AML-193 (cell line): ENCODE results near the gene MAN2A2.
A peak's percentile ranks its signal among the peaks of the same experiment; 100 is the strongest.

Experiments used
- DNase-seq, 2 experiments: peaks; one replicate each; lab custom pipeline; 2025; lab: John Stamatoyannopoulos, UW

MAN2A2 gene

DNA sequence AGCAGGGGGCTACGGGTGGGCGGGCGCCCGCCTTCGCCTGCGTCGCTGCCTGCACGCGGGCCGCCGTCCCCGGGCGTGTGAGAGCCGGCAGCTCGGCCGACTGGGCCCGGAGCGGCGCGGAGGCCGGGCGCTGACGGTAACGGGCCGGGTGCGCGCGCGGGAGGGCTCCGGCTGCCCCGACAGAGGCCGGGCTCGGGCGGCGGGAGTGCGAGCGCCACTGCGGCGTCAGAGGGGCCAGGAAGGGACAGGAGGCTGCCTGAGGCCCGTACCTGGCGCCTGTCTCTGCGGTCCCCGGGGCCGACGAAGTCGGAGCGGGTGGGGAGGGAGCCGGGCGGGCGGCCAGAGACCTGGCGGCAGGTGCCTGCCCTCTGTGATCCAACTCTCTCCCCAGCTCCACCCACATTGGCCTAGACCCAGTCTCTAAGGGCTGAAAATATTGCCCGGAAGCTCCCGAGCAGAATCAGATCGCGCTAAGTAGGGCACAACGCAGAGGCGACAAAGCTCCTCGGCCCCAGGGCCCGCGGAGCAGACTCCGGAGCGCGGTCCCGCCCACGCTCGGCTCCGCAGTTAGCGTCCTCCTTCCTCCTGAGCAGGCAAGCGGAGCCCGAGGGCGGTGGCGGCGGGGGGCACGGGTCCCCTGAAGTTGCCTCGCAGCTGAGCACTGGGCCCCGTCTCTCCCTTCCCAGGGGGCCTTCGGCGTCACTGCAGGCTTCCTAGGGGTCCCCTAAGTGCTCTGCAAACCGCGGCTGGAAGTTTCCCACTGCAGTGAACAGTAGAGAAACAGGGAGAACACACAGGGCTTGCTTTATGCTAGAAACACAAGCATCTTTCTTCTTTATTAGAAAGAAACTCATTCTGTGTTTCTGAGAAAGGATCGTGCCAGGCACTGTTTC is at the start of gene MAN2A2:
Gene MAN2A2 (plus strand): TSS at position 463 of the 893 bp plus-strand sequence. CDS start 906 bp downstream, outside the sequence.
- DNase-seq = peak; percentile 35 to 51

GRCh38 chr15:90855139-90855538 is 48.0 kb upstream of the MAN2A2 start:
- no peak for DNase-seq

- DNase-seq = no peak
Observed at GRCh38 chr15:90857337-90857736, 45.8 kb upstream of the MAN2A2 start.

DNA sequence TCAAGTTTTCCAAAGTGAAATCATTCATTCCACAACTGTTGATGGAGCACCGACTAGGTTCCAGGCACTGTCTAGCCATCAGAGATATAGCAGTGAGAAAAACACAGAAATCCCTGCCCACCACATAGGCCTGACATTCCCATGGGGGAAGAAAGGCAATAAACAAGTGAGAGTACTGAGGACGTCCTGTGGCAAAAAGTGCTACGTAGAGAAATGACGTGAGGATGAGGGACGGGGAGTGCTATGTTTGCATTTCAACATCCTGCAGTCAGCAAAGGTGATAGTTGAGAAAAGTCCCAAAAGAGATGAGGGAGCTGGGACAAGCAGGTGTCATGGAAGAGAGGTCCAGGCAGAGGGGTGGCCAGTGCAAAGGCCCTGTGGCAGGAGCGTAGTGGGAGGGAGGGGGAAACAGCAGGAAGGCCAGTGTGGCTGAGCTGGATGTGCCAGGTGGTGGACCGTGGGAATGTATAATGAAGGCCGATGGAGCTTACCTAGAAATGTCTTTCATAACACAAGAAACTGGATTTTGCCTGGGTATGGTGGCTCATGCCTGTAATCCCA is 45.1 kb upstream of the MAN2A2 start:
- no peak for DNase-seq

DNA sequence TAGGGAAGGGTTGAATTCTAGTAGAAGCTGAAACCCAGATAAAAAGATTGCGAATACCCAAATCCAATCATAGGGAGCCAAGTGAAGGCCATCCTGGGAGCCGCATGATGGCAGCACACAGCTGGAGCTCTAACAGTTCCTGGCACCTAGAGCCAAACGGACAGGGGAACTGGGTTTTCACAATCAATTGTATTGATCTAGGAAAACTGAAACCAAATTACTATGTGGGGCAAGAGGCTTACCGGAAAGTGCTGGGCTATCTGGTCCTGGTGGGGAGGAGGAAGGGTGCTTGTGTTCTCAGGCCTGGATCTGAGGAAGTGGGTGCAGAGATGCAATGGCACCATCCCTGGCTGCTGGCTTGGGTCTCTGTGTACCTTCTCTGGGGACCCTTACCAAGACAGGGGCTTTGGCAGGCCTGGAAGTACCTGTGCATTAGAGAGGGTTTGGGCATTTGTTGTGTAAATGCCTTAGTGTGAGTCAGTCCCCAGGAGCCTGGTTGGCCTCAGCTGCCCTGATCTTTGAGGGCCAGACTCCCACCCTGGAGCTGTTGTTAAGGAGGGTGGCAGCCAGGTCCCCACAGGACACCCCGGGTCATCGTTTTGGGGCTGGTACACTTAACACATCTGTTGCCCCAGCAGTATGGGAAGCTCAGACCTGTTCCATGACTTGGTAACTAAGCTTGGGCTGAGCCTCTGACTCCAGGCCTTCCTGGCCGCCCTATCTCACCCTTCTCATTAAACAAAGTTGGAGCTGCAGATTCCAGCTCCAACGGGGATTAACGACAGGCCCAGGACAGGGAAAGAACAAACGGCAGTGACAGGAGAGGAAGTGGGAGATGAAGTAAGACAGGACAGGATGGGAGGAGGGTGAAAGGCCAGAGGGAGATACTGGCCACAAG is 43.6 kb upstream of the MAN2A2 start:
- DNase-seq = peak in 1 of 2 experiments; percentile 7

GRCh38 chr15:90860450-90860849 is 42.7 kb upstream of the MAN2A2 start:
- no peak for DNase-seq

DNA sequence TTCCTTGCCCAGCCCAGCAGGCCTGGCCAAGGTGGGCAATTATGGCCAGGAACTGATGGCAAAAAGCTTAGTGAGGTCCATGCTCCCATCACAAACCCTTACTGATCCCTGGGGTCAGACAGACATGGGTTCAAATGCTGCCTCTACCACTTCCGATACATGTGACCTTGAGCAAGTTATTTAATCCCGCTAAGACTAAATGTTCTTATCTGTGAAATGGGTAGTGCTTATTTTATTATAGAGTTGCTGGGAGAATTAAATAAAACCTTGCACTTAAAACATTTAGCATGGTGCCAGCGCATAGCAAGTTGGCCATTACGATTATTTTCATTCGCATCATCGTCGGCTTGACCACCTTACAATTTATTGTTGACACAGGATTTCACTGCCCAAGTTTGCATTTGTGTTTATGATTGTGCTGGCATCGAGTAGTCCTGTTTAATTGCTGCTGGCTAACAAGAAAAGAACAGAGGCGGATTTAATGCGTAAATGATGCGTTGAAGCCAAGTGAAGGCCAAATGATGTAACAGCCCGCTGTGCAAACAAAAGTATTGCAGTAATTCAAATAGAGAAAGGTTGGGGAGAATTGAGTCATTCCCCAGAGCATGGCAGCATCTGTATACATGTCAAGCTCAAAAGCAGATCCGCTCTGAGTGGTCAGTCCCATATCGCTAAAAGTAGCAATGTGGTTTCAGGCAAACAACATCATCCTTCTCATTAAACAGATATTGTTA is 42.0 kb upstream of the MAN2A2 start:
- no peak for DNase-seq

- no peak for DNase-seq
Observed at GRCh38 chr15:90862487-90862886, 40.6 kb upstream of the MAN2A2 start.

GRCh38 chr15:90862964-90863778 is 39.9 kb upstream of the MAN2A2 start:
- peak; percentile 95 to 97 for DNase-seq

- no peak for DNase-seq
Observed at GRCh38 chr15:90863987-90864386, 39.1 kb upstream of the MAN2A2 start.

GRCh38 chr15:90864507-90864906 is 38.6 kb upstream of the MAN2A2 start:
- no peak for DNase-seq

DNA sequence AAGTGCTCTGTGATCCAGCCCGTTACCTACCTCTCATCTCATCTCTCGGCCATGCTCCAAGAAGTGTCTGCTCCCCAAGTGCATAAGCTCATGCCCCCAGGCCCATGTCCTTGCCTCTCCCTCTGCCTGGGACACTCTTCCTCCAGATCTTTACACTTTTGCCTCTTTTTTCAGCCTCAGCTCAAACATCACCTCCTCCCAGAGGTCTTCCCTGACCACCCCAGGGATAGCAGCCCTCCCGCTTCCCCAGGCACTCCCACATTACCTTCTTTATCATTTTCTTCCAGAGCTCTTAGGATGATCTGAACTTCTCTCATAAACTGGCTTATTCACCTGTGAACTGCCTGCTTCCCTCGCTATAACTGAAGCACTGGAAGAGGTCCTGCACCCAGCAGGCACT is 37.4 kb upstream of the MAN2A2 start:
- no peak for DNase-seq

GRCh38 chr15:90866161-90866715 is 36.9 kb upstream of the MAN2A2 start:
- no peak for DNase-seq

DNA sequence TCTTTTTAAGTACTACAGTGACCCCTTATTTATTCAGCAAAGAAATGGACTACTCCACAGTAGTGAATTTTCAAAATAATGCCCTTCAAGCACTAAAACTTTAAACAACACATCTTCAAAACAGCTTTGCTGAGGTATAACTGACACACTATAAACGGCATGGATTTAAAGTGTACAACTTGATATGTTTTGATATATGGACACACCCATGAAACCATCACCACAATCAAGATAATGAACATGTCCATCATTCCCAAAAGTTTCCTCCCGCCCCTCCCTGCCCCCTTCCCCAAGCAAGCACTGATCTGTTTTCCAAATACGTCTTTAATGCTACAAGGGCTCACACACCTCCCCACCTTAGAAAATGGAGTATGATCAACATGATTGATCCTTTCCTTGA is 36.3 kb upstream of the MAN2A2 start:
- no peak for DNase-seq

DNA sequence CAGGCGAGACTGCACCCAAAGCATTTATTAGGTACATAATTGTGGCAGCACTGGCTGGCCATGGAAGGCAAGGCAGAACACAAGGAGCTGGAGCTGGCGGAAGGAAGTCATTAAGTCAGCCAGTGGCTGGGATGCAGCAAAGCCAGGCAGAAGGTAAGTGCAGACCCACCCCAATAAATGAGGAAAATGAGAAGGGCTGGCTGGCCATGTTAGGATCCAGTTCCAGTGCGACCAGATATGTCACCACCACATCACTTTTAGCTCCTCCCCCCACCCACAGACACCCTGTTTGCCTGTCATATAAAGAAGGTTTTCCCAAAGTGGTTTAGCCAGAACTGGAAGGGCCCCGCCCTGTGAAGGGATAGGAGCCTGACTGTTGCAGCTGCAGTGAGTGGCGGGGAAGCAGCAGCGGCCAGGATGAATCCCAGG is 34.8 kb upstream of the MAN2A2 start, which contains the start of gene FURIN:
Gene FURIN (plus strand): TSS at position 328 of the 429 bp plus-strand sequence. CDS start 7,153 bp downstream, outside the sequence.
- DNase-seq = no peak

GRCh38 chr15:90869140-90869541 is 34.0 kb upstream of the MAN2A2 start:
- DNase-seq = no peak

DNA sequence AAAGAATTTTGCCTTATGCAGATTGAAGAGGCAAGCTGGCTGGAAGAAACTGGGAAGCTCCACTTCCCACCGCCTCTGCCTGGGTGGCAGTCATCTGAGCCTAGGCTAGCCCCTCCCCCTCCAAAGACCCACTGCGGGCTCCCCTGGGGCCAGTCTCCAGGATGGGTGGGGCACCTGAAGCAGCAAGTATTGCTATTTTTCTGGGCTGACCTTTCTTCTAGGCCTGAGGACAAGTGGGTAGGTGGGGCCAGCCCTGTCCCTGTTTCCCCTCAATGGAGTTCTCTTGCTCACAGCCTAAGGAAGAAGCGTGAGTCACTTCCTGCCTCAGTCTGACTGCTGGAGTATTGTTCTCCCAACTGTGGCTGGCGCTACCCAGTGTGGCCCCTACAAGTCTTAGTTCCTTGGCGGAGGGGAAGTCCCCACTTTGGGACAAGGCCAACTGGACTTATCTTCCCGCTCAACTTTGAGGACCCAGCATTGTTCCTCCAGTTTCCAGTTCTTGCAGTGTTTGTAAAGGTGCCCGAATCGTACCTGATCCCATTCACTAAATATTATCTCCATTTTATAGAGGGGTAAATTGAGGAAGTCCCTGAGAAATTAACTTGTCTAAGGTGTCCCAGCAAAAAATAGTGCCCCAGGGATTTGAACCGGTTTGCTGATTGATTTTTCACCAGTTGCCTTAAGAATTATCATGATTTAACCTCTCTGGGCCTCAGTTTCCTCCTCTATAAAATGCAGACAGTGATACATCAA is 33.3 kb upstream of the MAN2A2 start:
- peak; percentile 45 to 53 for DNase-seq

DNA sequence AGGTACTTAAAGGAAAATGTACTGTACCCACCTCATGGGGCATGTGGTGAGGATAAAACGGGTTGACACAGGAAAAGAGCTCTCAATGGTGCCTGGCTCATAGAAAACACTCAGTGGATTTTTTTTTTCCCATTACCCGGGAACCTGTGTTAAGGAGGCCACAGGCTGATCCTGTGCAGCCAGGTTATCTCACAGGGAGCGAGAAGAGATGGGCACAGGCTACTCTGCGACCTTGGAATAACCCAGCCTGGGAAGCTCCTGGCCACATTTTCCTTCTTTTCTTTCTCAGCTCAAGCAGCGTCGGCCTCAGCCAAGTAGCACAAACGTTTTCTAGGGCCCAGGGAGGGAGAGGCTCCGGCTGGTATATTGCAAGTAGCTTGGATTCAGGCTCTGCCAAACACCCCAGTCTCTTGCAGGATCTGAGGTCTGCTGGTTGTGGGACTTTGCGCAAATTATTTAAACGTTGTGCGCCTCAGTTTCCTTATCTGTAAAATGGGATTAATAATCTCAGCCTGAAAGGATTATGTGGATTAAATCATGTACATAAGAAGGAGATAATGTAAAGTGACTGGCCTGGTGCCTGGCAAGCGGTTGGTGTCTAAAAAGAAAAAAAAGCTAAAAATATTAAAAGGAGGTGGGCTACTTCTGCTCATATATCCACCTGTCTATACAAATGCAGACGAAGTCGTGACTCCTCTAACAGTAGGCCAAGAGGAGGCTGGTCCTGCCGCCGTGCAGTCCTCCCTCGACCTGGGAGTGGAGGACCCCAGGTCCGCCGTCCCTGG is 32.6 kb upstream of the MAN2A2 start:
- DNase-seq = no peak
